HG02588 (cell line): ENCODE measurements around the gene RAB34.
A peak's percentile ranks its signal among the peaks of the same experiment; 100 is the strongest.

ENCODE experiments used
- ATAC-seq: cut with Tn5 transposase; IDR thresholded peaks from one replicate; pipeline ENCODE4 v1.9.1; 2021; ENCODE audit warnings: mild to moderate bottlenecking, moderate library complexity; ENCODE audit not compliant: unreplicated experiment

The RAB34 gene, protein sequence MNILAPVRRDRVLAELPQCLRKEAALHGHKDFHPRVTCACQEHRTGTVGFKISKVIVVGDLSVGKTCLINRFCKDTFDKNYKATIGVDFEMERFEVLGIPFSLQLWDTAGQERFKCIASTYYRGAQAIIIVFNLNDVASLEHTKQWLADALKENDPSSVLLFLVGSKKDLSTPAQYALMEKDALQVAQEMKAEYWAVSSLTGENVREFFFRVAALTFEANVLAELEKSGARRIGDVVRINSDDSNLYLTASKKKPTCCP

DNA sequence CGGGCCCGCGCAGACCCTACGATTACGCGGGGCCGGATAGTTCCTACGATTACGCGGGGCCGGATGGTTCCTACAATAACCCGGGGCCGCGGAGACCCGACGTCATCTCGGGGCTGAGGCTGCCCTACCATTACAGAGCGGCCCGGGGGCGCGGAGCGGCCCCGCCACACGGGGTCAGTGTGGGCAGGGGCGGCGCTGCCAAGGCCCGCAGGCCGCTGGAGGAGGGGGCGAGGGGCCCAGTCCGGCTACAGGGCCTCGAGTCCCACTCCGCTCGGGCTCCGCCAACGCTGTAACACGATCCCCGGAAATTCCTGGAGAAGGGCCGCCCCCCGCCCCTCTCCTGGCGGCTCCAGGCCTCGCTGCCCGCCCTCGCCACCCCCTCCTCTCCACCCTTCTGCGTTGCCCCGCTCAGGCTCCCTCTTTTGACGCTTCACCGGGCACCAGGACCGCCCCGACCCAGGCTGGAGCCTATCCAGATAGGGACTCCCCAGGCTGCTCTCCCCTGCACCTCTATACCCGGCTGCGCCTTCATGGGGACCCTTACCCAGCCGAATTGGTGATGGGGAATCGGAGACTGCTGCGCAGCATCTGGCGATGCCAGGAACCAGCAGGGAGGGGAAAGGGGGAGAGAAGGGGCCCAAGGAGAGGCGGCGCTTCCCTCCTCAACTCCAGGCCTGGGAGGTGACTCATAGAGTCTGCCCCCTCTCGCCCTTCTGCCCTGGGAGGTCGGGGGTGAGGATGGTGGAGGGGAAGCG, at the start of gene RAB34:
TSS of gene RAB34 (minus strand) at position 291 of the 755 bp plus-strand sequence. CDS start 602 bp downstream, outside the sequence.
- no peak for ATAC-seq

DNA sequence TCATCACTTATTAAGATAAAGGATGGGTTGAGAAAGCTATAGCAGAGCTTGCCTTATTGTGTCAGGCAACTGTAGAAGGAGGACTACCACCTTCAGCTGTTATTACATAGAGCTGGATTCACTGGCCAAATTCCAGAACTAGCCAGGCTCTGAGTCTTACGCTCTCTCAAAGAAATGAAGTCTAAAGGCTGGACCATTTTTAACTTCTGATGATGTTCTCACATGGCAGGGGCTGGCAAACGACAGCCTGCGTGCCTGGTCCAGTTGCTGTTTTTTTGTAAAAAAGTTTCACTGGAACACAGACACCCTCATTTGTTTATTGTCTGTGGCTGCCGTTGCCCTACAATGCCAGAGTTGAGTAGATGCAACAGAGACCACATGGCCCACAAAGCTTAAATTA, 47.4 kb upstream of the RAB34 start:
- no peak for ATAC-seq

DNA sequence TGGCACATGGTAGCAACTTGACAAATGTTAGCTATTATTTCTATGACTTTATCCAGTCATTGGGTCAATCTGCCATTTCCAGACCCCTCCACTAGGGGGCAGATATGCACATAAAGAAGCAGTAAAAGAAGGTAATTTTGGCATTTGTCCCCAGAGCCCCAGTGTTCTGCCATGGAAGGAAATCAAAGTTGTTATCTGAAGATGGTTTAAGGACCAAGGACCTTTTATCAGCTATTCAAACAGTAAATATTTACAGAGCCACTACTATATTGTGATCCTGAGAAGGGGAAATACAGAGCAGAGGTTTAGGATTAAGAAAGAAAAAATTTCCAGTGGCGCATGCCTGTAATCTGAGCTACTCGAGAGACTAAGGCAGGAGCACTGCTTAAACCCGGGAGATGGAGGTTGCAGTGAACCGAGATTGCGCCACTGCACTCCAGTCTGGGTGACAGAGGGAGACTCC, 46.2 kb upstream of the RAB34 start:
- no peak for ATAC-seq

DNA sequence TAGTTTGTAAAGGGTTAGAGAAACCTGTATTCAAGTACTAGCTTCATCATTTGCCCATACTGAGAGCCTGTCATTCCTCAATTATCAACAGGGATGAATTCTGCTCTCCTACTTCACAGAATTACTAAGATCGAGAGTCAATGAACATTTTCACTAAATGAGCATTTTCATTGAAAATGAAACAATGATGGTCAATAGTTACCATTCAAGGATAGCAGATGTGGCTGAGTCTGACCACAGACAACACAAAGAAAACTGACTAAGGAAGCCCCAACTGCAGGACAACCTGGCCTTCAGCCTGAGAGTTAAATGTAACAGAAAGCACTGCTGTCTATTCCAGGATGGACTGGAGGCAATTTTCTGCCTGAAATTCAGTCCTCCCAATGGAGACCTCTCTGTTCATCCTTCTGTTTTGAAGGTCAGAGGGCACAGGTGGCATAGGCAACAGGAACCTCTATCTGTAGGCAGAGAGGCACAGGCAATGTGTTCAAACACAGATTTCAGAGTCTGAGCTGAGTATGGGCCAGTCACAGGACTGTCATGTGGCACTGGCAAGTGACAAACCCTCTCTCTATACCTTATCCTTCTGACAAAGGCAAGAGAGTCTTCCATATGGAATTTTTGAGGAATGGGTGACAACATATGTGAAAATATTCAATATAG, 45.6 kb upstream of the RAB34 start:
- ATAC-seq: no peak

DNA sequence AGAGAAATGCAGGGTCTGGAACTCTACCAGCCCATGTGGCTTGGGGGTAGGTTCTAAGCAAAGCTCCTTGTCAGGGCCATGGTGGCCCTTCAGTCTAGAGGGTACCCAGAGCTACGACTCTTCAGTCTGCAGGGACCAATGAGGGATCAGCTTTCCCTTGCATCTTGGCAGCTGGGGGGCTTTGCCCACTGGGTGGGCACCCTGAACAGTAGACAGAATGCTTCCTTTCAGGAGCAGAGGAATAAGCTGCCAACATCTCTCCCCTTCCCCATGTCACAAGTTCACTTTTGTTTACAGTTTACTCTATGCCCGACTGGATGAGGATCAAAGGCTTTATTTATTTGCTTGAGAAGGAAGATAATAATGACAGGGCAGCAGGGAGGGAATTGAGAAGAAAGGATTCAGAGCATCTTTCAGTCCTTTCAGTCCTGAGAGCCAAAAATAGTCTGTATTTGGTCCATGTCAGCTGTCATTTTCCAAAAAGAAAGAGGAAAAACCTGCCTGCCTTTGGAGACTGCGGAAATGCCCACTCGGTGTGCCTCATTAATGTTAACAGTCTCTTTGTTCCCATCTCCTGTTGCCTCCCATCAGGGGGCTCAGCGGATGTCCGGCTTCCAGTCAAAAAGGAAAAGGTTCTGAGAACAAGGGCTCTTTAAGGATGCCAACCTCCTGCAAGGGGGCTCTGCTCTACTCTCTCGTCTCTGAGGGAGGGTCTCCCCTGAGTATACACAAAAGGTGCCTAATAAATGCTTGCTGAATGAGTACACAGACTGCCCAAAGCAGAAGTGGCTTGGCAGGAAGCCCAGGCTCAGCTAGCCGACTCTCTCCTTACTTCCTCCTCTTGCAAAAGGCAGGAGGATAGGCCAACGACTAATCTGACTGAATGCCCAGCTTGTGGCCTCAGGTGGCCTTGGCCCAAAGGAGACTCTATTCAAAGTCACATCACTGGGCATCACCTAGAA, 43.2 kb upstream of the RAB34 start:
- ATAC-seq: no peak

DNA sequence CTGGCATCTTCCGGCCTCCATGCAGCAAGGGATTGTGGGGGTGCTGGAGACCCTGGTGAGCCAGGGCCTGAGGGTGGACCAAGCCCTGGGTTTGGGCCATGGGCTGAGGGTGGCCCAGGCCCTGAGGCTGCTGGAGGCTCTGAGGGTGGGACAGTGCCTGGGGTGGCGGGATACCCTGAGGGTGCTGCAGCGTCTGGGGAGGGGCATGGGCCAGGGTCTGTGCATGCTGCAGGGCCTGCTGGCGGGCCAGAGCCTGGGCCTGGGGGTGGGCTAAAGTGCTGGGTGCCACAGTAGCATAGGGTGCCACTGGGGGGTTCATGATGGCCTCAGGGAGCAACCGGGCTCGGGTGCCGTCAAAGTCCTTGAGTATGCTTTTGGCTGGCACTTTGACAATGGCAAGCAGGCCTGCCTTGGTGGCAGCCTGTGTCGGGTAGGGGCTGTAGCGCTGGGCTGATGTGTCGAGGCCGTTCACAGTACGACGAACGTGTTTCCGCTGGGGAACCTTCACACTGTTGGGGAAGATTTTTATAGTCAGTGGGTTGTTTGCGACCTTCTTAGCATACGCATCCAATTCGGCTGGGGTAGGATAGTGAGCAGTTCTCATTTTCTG, 41.7 kb upstream of the RAB34 start:
- ATAC-seq: no peak

DNA sequence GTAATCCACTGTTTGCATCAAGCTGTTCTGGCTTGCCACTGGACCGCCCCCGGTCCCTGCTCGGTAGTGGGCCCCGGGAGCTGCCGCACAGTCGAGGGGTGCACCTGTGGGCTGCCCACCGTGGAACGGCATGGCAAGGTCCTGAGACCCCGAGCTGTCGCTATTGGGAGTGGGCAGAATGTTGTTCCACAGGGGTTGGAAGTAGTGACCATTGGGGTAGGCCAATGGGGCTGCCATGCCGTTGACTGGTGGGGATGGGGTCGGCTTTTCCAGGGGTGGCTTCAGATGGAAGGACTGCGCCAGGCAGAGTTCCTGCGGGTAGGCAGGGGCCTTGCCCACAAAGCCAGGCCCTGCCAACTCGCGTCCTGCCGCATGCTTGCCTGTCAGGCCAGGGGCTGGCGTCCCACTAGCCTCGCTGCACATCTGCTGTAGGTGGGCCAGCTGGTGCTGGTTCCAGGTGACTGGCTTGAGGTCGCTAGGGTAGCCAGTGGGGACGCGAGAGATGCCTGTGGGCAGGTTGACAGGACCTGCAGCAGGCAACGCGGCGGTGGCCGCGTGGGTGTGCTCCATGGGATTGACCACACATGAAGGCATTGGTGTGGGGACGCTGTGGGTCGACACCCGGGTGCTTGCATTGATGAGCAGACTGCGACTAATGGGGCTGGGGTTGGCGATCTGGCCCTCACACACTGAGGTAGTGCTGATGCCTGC, 40.9 kb upstream of the RAB34 start:
- no peak for ATAC-seq

DNA sequence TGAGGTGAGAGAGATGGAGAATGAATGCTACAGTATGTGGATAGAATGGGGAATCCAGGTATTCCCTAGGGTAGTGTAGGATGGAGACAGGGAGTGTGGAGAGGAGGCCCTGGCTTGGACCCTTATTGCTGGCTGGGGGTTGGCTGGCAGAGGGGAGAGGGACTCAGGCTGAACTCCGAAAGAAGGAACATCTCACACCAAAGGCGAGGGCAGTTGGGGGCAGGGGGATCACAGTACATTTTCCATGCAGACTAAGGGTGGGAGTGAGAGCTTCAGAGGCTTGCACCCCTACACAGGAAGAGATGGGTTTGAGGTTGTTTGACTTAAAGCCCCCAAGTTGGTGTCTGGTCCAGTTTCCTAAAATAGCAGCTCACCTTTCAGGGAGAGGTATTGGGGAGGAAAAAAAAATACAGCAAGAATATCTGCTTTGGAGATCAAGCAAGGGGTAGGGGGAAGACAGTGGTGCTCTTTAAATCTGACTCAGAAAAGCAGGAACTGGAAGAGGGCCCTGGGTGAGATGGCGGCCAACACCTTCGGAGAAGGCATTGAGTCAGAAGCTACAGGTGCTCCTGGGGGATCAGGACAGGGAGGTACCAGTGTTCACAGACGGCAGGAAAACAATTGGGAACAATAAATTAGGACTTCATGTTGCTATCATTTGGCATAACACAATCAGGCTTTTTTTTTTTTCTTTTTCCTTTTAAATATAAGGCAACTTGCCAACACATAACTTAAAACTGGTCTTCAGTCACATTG, 38.6 kb upstream of the RAB34 start:
- no peak for ATAC-seq

DNA sequence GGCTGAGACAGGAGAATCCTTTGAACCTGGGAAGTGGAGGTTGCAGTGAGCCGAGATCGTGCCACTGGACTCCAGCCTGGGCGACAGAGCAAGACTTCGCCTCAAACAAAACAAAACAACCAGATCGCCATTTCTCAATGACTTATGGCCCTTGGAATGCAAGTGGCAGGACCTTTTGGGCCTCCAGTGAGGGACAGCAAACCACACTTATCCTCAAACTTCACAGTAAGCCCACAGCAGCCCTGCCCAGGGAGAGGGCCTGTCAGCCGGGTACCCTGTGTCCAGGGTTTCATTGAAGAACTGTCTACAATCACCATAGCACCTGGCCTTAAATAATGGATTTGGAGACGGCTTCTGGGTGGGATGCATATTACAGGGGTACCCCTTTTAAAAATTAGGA, 37.8 kb upstream of the RAB34 start:
- no peak for ATAC-seq

DNA sequence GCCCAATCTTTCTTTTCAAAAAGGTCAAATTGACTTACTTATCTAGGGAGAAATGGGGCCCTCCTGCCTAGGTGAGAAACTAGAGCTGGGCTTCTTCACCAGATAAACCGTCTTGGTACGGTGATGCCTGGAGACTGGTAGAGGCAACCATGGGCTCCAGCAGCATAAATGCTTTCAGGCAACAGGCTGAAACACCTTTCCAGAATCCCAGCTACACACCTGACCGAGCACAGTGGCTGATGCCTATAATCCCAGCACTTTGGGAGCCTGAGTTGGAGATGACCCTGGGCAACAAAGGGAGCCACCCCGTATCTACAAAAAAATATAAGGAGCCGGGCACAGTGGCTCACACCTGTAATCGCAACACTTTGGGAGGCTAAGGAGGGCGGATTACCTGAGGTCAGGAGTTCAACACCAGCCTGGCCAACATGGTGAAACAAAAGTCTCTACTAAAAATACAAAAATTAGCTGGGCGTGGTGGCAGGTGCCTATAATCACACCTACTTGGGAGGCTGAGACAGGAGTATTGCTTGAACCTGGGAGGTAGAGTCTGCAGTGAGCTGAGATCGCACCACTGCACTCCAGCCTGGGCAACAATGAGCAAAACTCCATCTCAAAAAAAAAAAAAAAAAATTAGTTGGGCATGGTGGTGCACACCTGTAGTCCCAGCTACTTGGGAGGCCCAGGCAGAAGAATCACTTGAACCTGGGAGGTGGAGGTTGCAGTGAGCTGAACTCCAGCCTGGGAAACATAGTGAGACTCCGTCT, 34.1 kb upstream of the RAB34 start:
- ATAC-seq: no peak

DNA sequence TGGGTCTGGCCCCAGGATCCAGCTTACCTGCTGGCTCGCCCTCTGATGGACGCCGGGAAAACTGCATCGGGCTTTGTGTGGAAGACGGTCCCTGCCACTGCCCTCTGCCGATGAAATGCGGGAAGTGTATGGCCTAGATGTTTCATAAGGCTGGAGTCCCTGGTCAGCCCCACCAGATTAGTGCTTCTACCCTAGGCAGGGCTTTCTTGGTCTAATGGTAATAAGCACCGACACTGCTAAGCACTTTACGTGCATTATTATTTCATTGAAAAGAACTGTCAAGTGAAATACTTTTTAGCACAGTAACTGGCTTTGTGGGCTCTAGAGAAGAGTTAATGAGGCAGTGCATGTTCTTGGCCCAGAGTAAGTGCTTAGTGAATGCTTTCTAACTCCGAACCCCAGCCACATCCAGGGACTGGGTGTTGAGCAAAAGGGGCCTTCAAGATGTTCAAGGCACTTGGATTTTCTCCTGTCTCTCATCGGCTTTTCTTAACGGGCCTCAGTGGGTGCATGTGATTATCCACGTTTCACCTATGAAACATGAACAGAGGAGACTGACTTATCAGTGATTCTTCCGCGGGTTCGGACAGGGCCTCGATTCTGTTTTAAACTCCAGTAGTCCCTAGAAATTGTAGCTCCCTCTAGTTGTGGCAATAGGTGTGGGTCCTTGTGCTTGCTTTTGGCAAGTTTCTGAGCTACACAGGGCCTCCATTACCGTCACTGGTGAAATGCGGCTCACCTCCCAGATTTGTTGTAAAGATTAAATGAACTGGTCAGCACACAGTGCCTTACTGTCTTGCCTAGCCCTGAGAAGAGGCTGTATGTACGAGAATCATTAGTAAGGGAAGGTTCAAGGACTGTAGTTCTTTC, 32.7 kb upstream of the RAB34 start:
- ATAC-seq: peak; percentile 67

DNA sequence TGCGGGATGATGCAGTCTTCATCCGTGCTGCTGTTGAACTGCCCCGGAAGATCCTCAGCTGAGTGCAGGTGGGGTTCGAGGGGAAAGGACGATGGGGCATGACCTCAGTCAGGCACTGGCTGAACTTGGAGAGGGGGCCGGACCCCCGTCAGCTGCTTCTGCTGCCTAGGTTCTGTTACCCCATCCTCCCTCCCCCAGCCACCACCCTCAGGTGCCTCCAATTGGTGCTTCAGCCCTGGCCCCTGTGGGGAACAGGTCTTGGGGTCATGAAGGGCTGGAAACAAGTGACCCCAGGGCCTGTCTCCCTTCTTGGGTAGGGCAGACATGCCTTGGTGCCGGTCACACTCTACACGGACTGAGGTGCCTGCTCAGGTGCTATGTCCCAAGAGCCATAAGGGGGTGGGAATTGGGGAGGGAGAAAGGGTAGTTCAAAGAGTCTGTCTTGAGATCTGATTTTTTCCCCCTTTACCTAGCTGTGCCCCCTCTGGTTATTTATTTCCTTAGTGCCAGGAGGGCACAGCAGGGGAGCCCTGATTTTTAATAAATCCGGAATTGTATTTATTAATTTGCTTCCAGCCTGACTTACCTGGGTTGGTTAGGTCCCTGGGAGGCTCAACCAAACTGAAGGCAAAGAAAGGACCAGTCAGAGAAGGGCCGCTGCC, 32.0 kb upstream of the RAB34 start:
- ATAC-seq: no peak

DNA sequence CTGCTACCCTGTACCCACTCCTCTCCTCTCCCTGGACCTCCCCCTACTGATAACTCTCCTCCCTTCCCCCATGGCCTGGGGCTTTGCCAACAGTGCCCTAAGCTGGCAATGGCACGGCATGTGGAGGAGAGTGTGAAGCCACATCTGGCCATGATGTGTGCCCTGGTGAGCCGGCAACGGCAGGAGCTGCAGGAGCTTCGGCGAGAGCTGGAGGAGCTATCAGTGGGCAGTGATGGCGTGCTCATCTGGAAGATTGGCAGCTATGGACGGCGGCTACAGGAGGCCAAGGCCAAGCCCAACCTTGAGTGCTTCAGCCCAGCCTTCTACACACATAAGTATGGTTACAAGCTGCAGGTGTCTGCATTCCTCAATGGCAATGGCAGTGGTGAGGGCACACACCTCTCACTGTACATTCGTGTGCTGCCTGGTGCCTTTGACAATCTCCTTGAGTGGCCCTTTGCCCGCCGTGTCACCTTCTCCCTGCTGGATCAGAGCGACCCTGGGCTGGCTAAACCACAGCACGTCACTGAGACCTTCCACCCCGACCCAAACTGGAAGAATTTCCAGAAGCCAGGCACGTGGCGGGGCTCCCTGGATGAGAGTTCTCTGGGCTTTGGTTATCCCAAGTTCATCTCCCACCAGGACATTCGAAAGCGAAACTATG, 31.3 kb upstream of the RAB34 start:
- ATAC-seq: no peak

DNA sequence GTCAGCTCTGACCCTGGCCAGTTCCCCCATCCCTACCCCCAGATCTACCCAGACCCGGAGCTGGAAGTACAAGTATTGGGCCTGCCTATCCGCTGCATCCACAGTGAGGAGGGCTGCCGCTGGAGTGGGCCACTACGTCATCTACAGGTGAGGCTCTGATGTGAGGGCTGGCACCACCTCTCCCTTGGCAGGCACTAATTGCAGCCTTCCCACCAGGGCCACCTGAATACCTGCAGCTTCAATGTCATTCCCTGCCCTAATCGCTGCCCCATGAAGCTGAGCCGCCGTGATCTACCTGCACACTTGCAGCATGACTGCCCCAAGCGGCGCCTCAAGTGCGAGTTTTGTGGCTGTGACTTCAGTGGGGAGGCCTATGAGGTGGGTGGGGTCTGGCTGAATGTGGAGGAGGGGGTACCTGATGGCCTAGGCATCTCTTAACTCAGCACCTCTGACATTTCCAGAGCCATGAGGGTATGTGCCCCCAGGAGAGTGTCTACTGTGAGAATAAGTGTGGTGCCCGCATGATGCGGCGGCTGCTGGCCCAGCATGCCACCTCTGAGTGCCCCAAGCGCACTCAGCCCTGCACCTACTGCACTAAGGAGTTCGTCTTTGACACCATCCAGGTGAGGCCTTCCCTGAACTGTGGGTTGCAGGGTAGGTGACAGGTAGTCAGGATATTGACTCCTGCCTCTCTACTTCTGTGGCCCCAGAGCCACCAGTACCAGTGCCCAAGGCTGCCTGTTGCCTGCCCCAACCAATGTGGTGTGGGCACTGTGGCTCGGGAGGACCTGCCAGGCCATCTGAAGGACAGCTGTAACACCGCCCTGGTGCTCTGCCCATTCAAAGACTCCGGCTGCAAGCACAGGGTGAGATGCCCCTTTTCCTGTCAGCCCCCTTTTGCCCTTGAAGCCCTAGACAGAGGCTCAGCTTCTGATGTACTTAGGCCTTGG, 30.4 kb upstream of the RAB34 start:
- ATAC-seq: no peak

DNA sequence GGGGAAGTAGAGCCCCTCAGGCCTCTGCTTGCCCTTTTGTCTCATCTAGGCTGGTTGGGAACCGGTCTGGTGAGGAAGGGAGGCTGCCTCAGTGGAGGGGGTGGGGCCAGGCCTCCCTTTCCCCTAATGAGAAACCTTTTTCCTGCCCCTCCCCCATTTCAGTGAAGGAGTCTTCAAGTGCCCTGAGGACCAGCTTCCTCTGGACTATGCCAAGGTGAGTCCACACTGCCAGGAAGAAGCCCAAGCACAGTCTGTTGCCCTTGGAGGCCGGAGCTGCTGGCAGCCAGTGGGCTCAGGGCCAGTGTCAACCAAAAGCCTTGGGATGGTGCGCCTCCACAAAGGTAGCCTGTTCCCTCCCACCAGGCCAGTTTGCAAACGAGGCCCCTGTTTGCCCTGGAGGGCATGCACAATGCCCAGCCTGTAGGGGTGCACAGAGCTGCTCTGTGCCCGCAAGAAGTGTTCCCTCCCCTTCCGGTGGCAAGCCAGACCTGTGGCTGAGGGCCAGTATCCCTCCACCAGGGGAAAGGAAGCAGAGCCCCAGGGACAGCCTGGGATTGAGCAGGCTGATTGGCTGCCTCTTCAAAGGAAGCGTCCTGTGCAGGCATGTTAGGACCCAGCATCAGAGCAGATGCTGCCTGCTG, 29.5 kb upstream of the RAB34 start:
- no peak for ATAC-seq
